Astrocyte (in vitro differentiated cells and primary cell): Measurements from ENCODE around the gene ATIC. TPM values are rescaled to one million over a fixed set of nuclear protein-coding genes. Genes with fewer than 3 reads are reported as not detected.
A peak's percentile ranks its signal among the peaks of the same experiment; 100 is the strongest.

Source experiments
- DNase-seq: peaks from one replicate; pipeline ENCODE4 v3.0.0-alpha.2; 2010; ENCODE audit warnings: low read depth
- FAIRE-seq: peaks from 2 replicates; lab custom pipeline; 2011; peaks lifted over from hg19 to GRCh38; lab: Jason Lieb, UNC
- H2AFZ ChIP-seq: 2 replicates; pipeline ENCODE4 v1.6.0; 2012; ENCODE audit warnings: low read depth, low read length, inconsistent platforms
- H3K27ac ChIP-seq: 2 replicates; pipeline ENCODE4 v1.5.1; 2011; ENCODE audit warnings: low read depth, low read length, inconsistent platforms
- H3K27me3 ChIP-seq: 2 replicates; pipeline ENCODE4 v1.6.0; 2011; ENCODE audit warnings: low read length, inconsistent platforms; ENCODE audit not compliant: insufficient read depth
- H3K36me3 ChIP-seq: 2 replicates; pipeline ENCODE4 v1.5.1; 2011; ENCODE audit warnings: low read length, inconsistent platforms; ENCODE audit not compliant: insufficient read depth
- H3K4me1 ChIP-seq: 2 replicates; pipeline ENCODE4 v1.5.1; 2011; ENCODE audit warnings: low read length, inconsistent platforms; ENCODE audit not compliant: insufficient read depth
- H3K4me2 ChIP-seq: 2 replicates; pipeline ENCODE4 v1.6.0; 2012; ENCODE audit warnings: low read length, inconsistent platforms
- H3K4me3 ChIP-seq: 2 replicates; pipeline ENCODE4 v1.5.1; 2011; ENCODE audit warnings: low read depth, mild to moderate bottlenecking, low read length, inconsistent platforms; ENCODE audit not compliant: insufficient read depth
- H3K79me2 ChIP-seq: 2 replicates; pipeline ENCODE4 v1.6.0; 2012; ENCODE audit warnings: mild to moderate bottlenecking, low read length, inconsistent platforms; ENCODE audit not compliant: insufficient read depth
- H3K9ac ChIP-seq: 2 replicates; pipeline ENCODE4 v1.6.0; 2012; ENCODE audit warnings: mild to moderate bottlenecking, low read length, inconsistent platforms
- H3K9me3 ChIP-seq: 2 replicates; pipeline ENCODE4 v1.5.1; 2012; ENCODE audit warnings: low read depth, mild to moderate bottlenecking, low read length, inconsistent platforms; ENCODE audit not compliant: insufficient read depth
- H4K20me1 ChIP-seq: 2 replicates; pipeline ENCODE4 v1.6.0; 2012; ENCODE audit warnings: low read length, inconsistent platforms; ENCODE audit not compliant: insufficient read depth
- H3K27ac Mint-ChIP-seq: one replicate; pipeline ENCODE4 v1.8.0; 2021; ENCODE audit warnings: mild to moderate bottlenecking, mixed read lengths; ENCODE audit not compliant: unreplicated experiment
- H3K27me3 Mint-ChIP-seq: one replicate; pipeline ENCODE4 v1.8.0; 2021; ENCODE audit warnings: low read depth, mixed read lengths; ENCODE audit not compliant: unreplicated experiment
- H3K36me3 Mint-ChIP-seq: one replicate; pipeline ENCODE4 v1.8.0; 2021; ENCODE audit warnings: low read depth, mixed read lengths; ENCODE audit not compliant: unreplicated experiment
- H3K4me1 Mint-ChIP-seq: one replicate; pipeline ENCODE4 v1.8.0; 2021; ENCODE audit warnings: low read depth, mixed read lengths; ENCODE audit not compliant: unreplicated experiment
- H3K4me3 Mint-ChIP-seq: one replicate; pipeline ENCODE4 v1.8.0; 2021; ENCODE audit warnings: mild to moderate bottlenecking, moderate library complexity, mixed read lengths; ENCODE audit not compliant: unreplicated experiment
- H3K9me3 Mint-ChIP-seq: one replicate; pipeline ENCODE4 v1.8.0; 2021; ENCODE audit warnings: mild to moderate bottlenecking, mixed read lengths; ENCODE audit not compliant: unreplicated experiment
- CTCF ChIP-seq: IDR thresholded peaks from 2 replicates; pipeline ENCODE4 v1.5.1; 2011; ENCODE audit warnings: low read depth, mild to moderate bottlenecking, inconsistent platforms, low read length, moderate library complexity; ENCODE audit not compliant: insufficient read depth
- EZH2 ChIP-seq: IDR thresholded peaks from 2 replicates; pipeline ENCODE4 v1.6.1; 2012; ENCODE audit warnings: mild to moderate bottlenecking, low read length, inconsistent platforms; ENCODE audit not compliant: insufficient read depth
- total RNA-seq: library from RNA; stranded (reverse); gene quantifications from 2 replicates; pipeline ENCODE4 v1.2.1, GENCODE V29; 2021

The ATIC gene
- total RNA-seq, 1 donor from 2014 or later: 61.1 TPM

- no peak for TF ChIP-seq CTCF
- TF ChIP-seq EZH2: no peak
- Mint-ChIP-seq H3K36me3 (peaks cover 30% of the 10 kb centered on the region), H3K4me3 (peak overlapping the region; percentile 34), H3K27me3 (no peaks in the 10 kb centered on the region), H3K4me1 (peaks cover 35% of the 10 kb centered on the region), H3K27ac (peak overlapping the region; percentile 80), H3K9me3 (no peaks in the 10 kb centered on the region)
- H3K36me3 ChIP-seq: peaks cover 79% of the 10 kb centered on the region
- FAIRE-seq: peak; percentile 20
- no peaks in the 10 kb centered on the region for H3K27me3 ChIP-seq
- no peaks in the 10 kb centered on the region for H3K9me3 ChIP-seq
- no peaks in the 10 kb centered on the region for H3K79me2 ChIP-seq
- peaks cover 92% of the 10 kb centered on the region for H4K20me1 ChIP-seq
- H2AFZ ChIP-seq: no peak overlapping the region
- H3K4me2 ChIP-seq: no peak overlapping the region
- H3K27ac ChIP-seq: peak overlapping the region; percentile 11
- DNase-seq: no peak
- no peaks in the 10 kb centered on the region for H3K4me1 ChIP-seq
- H3K4me3 ChIP-seq: no peak overlapping the region
- no peak overlapping the region for H3K9ac ChIP-seq
Measured at GRCh38 chr2:215361876-215362561, 50.2 kb downstream of the ATIC start.

GRCh38 chr2:215362562-215362904 is 50.7 kb downstream of the ATIC start:
- Histone ChIP-seq H3K9ac (no peak overlapping the region), H3K27me3 (no peaks in the 10 kb centered on the region), H3K27ac (peak overlapping the region; percentile 11), H3K36me3 (peaks cover 84% of the 10 kb centered on the region), H2AFZ (no peak overlapping the region), H4K20me1 (peaks cover 92% of the 10 kb centered on the region), H3K4me3 (no peak overlapping the region), H3K4me1 (no peaks in the 10 kb centered on the region), H3K4me2 (no peak overlapping the region), H3K9me3 (no peaks in the 10 kb centered on the region), H3K79me2 (no peaks in the 10 kb centered on the region)
- no peak for FAIRE-seq
- Mint-ChIP-seq H3K36me3 (peaks cover 32% of the 10 kb centered on the region), H3K4me1 (peaks cover 38% of the 10 kb centered on the region), H3K4me3 (no peak overlapping the region), H3K27ac (peak overlapping the region; percentile 80), H3K9me3 (no peaks in the 10 kb centered on the region), H3K27me3 (no peaks in the 10 kb centered on the region)
- TF ChIP-seq EZH2 (no peak), CTCF (no peak)
- no peak for DNase-seq

GRCh38 chr2:215363039-215363438 is 51.2 kb downstream of the ATIC start:
- DNase-seq (no peak), FAIRE-seq (no peak)
- Mint-ChIP-seq H3K9me3 (no peaks in the 10 kb centered on the region), H3K36me3 (peaks cover 32% of the 10 kb centered on the region), H3K27ac (peak overlapping the region; percentile 81), H3K4me3 (peak overlapping the region; percentile 34), H3K4me1 (peaks cover 43% of the 10 kb centered on the region), H3K27me3 (no peaks in the 10 kb centered on the region)
- Histone ChIP-seq H3K9me3 (no peaks in the 10 kb centered on the region), H3K27ac (peak overlapping the region; percentile 6), H3K4me3 (no peak overlapping the region), H3K4me1 (no peaks in the 10 kb centered on the region), H3K4me2 (no peak overlapping the region), H2AFZ (no peak overlapping the region), H3K9ac (no peak overlapping the region), H4K20me1 (peaks cover 93% of the 10 kb centered on the region), H3K36me3 (peaks cover 89% of the 10 kb centered on the region), H3K79me2 (no peaks in the 10 kb centered on the region), H3K27me3 (no peaks in the 10 kb centered on the region)
- TF ChIP-seq EZH2: no peak
